OCI-LY3 (cell line): Measurements from ENCODE around the gene BABAM2.

Experiments used
- EZH2phosphoT487 ChIP-seq: fragments of 200-600 bp; shearing (Covaris generic); IDR thresholded peaks from 2 replicates; pipeline ENCODE4 v1.6.1; 2018; ENCODE audit warnings: antibody characterized with exemption, mixed run types, low read depth
- TF ChIP-seq, protein P1 (sequence below): fragments of 200-600, 300-600 bp; sonication (generic); IDR thresholded peaks from 2 replicates; pipeline ENCODE4 v1.5.1; 2014; ENCODE audit warnings: antibody characterized with exemption, low read length, low read depth

DNA sequence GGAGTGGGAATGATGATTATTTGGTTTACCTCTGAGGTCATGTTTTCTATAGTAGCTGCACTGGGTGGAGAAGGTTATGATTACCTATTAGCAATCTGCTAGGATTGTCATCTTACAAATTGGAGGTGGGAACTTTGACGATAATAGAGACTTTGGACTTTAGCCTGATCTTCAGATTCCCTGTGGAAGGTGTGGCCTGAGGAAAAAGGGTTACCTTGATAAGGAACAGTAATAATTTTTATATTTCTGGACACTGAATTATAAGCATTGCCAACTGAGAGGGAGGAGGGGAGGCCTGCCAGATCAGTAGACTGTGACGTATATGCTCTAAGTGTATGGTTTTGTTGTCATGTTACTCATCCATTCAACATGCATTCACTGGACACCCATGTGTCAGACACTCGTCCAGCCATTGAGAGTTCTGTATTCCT, 318.7 kb downstream of the BABAM2 start:
- TF ChIP-seq, protein P1, sequence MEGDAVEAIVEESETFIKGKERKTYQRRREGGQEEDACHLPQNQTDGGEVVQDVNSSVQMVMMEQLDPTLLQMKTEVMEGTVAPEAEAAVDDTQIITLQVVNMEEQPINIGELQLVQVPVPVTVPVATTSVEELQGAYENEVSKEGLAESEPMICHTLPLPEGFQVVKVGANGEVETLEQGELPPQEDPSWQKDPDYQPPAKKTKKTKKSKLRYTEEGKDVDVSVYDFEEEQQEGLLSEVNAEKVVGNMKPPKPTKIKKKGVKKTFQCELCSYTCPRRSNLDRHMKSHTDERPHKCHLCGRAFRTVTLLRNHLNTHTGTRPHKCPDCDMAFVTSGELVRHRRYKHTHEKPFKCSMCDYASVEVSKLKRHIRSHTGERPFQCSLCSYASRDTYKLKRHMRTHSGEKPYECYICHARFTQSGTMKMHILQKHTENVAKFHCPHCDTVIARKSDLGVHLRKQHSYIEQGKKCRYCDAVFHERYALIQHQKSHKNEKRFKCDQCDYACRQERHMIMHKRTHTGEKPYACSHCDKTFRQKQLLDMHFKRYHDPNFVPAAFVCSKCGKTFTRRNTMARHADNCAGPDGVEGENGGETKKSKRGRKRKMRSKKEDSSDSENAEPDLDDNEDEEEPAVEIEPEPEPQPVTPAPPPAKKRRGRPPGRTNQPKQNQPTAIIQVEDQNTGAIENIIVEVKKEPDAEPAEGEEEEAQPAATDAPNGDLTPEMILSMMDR: no peak
- TF ChIP-seq EZH2phosphoT487: no peak
